NCI-H187 treated with DMSO at 0.1 percent for 48 hours (cell line): ENCODE results near the gene INPP4A.

Experiments
- DNase-seq: peaks from one replicate; lab custom pipeline; 2025; lab: John Stamatoyannopoulos, UW

INPP4A gene

GRCh38 chr2:98496750-98497493 lies 52.3 kb downstream of the INPP4A start:
- no peak for DNase-seq

GRCh38 chr2:98498703-98499440 lies 54.2 kb downstream of the INPP4A start:
- no peak for DNase-seq

- DNase-seq, result no peak
Observed at GRCh38 chr2:98500561-98500960, 55.9 kb downstream of the INPP4A start.

- DNase-seq, result no peak
Observed at GRCh38 chr2:98501223-98501622, 56.6 kb downstream of the INPP4A start.

- no peak for DNase-seq
Observed at GRCh38 chr2:98501876-98502275, 57.2 kb downstream of the INPP4A start.

GRCh38 chr2:98502556-98503335 lies 58.1 kb downstream of the INPP4A start:
- DNase-seq, result no peak

GRCh38 chr2:98503481-98504105 lies 58.9 kb downstream of the INPP4A start:
- no peak for DNase-seq

GRCh38 chr2:98504381-98505109 lies 59.9 kb downstream of the INPP4A start:
- DNase-seq, result no peak

GRCh38 chr2:98505311-98505808 lies 60.7 kb downstream of the INPP4A start:
- no peak for DNase-seq

GRCh38 chr2:98505971-98506664 lies 61.5 kb downstream of the INPP4A start:
- no peak for DNase-seq

GRCh38 chr2:98506881-98507280 lies 62.2 kb downstream of the INPP4A start:
- no peak for DNase-seq

GRCh38 chr2:98507461-98507860 lies 62.8 kb downstream of the INPP4A start:
- DNase-seq, result no peak

GRCh38 chr2:98507891-98508708 lies 63.4 kb downstream of the INPP4A start:
- DNase-seq, result no peak

GRCh38 chr2:98508709-98509066 lies 64.0 kb downstream of the INPP4A start:
- DNase-seq, result no peak

- DNase-seq, result no peak
Observed at GRCh38 chr2:98509542-98510321, 65.1 kb downstream of the INPP4A start.

GRCh38 chr2:98510322-98510662 lies 65.6 kb downstream of the INPP4A start:
- DNase-seq, result no peak

GRCh38 chr2:98511981-98512380 lies 67.3 kb downstream of the INPP4A start:
- DNase-seq, result no peak

- no peak for DNase-seq
Observed at GRCh38 chr2:98512699-98513098, 68.0 kb downstream of the INPP4A start.

- no peak for DNase-seq
Observed at GRCh38 chr2:98514096-98514639, 69.5 kb downstream of the INPP4A start.
